NCI-H510A treated with DMSO at 0.1 percent for 48 hours (cell line): ENCODE data around the gene ABCA4.
"Not testable (repeated sequence)": the region's sequence is repeated elsewhere in the genome, so short reads cannot be mapped to it uniquely, and the experiment has no call there.

ENCODE experiments used
- DNase-seq: peaks from one replicate; lab custom pipeline; 2025; lab: John Stamatoyannopoulos, UW

The ABCA4 gene

DNA sequence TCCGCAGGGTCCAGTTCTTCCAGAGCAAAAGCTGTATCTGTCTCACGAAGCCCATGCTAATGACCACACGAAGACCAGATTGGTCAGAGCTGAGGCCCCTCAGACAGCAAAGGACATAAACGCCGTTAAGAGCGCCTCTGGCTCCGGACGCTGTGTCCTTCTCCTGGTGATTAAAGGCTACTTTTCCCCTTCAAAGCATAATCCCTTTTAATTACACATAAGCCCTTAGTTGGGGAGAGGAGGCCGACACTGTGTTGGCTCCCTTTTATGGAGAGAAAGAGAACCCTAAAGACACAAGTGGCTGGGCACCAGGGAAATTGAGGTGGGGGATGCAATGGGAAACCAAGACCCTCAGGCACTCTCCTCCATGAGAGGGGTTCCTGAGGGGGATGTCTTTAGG is at the start of gene ABCA4:
Gene ABCA4 (minus strand): TSS at position 158 of the 400 bp plus-strand sequence. CDS start 103 bp downstream, at position 55.
- no peak for DNase-seq

DNA sequence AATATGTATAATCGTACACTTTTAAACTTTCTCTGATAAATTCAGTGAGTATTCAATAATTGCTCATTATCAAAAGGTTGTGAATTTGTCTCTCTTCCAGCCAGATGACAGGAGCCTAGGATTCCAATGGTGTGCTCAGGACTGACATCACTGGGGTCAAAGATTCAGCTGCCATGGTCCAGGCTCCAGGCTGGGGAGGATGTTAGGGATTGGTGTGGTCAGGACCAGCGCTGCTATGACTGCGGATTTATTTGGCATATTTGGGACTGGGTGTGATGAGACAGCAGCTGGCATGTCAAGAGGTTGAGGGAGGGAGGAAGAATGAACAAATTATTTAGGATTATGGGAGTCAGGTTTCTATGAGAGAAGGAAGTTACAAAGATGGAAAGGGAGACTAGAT is 48.2 kb upstream of the ABCA4 start:
- no peak for DNase-seq

DNA sequence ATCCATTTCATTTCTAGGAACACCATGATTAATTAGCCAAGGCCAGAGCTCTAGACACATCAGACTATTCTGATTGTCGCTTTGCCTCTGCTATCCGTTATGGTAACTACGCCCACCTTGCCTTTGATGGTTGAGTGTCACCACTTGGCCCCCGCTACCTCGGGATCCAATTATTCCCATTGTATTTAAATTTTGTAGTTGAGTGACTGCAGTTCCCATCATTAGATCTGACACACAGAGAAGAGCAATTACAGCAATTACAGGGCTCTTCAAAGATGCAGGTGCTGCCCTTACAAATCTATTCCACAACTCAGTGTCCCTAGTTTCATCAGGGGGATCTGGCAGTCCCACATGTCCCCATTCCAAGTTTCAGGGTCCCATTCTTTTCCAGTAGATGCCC is 44.9 kb upstream of the ABCA4 start:
- no peak for DNase-seq

DNA sequence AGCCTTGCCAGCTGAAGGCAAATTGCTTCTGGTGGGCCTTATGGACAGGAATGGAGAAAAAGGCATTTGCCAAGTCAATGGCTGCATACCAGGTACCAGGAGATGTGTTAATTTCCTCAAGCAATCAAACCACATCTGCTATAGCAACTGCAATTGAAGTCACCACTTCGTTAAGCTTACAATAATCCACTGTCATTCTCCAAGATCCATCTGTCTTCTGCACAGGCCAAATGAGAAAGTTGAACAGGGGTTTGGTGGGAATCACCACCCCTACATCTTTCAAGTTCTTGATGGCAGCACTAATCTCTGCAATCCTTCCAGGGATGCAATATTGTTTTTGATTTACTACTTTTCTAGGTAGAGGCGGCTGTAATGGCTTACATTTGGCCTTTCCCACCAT is 43.9 kb upstream of the ABCA4 start:
- DNase-seq = not testable (repeated sequence)

DNA sequence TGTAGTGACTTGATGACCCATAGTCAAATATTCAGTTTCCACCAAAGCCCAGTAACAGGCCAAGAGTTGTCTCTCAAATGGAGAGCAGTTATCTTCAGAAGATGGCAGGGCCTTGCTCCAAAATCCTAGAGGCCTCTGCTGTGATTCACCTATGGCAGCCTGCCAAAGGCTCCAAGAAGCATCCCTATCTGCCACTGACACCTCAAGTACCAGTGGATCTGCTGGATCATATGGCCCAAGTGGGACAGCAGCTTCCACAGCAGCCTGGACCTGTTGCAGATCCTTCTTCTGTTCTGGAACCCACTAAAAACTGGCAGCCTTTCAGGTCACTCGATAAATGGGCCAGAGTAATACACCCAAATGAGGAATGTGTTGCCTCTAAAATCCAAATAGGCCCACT is 43.2 kb upstream of the ABCA4 start:
- not testable (repeated sequence) for DNase-seq

DNA sequence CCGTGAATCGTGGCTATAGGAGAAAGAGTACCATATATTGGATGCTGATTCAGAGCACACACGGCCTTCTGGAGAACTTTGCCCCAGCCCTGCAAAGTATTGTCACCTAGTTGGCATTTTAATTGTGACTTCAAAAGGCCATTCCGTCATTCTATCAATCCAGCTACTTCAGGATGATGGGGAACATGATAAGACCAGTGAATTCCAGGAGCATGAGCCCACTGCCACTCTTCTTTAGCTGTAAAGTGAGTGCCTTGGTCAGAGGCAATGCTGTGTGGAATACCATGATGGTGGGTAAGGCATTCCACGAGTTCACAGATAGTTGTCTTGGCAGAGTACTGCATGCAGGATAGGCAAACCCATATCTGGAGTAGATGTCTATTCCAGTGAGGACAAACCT is 42.3 kb upstream of the ABCA4 start:
- DNase-seq = not testable (repeated sequence)

DNA sequence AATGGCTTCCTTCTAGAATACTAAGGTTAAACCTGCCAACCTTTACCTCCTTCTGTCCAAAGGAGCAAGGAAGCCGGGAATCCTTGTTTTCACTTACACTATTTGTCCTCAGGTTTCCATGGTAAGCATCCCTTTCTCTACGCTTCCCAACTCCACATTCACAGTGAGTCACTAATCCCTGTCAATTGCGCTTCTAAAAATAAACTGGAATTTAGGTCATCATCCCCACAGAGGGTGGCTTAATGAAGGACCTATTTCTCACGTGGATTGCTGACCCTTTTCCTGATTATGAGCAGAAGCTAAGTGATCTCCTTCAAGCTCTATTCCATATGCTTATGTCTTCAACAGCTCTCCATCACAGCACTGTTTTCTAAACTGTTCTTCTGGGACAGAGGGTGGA is 39.9 kb upstream of the ABCA4 start:
- no peak for DNase-seq

DNA sequence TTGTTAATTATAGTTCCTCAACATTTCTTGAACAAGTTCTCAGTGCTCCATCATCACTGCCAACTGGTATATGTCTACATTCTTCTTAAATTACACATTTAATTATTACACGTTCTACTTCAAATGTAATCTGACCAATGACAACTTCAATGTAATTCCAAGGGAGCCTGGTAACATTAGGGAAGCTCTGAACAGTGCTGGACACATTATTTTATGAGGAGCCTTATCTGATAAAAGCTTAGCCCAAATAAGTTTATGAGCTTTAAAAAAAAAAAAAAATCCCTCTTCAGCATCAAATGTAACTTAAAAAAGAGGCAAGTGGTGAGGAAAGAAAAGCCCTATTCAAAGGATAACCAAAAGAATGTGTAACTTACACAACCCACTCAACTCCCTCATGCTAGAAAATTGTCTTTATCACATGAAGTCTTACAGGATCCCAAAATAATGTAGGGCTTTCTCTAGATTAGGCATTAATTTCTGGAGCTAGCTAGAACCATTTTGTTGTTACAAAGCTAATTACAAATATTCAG is 35.2 kb upstream of the ABCA4 start:
- DNase-seq = no peak

DNA sequence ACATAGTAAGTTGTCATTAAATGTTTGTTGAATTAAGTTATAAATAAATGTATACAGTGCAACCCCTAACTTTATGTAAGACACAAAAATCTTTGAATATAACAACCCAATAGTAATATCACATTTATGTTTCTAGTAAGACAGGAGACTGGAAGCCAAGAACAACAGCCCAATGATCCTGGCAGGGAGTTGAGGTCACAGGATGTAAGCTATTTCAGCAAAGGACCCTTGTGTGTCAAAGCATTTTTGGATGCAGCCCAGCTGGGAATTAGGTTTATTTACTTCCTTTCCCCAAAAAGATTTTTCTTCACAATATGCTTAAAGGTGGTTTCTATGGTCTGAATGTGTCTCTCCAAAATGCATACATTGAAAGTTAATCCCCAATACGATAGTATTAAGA is 34.0 kb upstream of the ABCA4 start:
- DNase-seq = no peak

DNA sequence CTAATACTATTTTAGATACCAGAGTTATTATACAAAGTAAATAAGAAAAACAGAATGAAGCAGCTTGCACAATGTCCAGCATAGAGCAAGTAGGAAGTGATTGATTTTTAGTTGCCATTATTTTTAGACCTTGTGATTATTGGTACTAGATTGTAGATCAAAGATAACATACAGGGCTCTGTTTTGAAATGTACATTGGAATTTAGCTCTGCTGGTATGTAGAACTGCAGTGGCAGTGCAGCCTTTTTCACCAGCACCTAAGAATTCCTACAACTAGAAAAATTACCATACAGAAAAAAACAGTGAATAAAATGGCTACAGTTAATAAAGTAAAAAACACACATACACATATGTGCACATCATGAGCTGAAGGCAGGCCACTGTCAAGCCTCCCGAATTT is 32.2 kb upstream of the ABCA4 start:
- DNase-seq = no peak

DNA sequence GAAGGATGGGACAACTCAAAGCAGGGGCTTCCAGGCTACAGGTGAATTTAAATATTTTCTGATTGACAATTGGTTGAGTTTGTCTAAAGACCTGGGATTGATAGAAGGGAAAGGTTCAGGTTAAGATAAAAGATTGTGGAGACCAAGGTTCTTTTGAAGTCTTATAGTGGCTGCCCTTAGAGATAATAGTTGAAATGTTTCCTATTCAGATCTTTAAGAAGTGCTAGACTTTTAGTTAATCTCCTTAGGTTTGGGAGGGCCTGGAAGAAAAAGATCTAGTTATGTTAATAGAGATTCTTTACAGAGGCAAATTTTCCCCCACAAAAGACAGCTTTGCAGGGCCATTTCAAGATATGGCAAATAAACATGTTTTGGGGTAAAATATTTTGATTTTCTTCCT is 28.2 kb upstream of the ABCA4 start:
- DNase-seq = not testable (repeated sequence)

DNA sequence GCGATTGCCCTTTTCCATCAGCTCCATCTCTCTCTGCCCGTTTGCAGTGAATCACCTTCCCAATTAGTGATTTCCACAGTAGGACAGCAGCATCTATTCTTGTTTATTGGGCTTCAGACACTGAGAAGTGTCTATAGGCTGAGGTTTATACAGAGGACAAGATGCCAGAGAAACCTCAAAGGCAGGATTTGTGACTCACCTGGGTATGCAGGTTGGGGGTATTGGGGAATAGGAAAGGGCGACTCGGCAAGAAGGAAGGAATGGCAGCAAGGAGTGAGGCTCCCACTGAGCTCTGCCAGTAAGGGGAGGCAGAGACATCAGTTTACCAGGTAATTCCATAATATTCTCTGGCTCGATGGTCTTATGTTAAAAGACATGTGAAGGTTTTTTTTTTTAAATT is 25.3 kb upstream of the ABCA4 start:
- DNase-seq = no peak

DNA sequence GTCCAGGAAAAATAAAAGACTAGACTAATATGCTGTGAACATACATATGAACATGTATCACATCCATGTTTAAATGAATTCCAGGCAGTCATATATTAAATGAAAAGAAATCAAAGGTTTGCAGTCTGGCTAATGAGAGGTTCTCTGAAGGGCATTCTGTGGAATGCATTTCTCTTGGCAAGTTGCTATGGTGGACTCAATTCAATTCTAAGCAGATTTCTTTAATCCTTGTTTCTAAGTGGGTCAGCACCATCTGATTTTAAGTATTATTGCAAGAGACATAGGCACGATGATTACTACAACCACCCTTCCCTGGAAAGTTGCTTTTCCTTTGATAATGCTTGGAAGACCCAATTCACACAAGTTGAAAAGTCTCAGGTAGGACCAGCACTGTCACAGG is 23.9 kb upstream of the ABCA4 start:
- DNase-seq = no peak

DNA sequence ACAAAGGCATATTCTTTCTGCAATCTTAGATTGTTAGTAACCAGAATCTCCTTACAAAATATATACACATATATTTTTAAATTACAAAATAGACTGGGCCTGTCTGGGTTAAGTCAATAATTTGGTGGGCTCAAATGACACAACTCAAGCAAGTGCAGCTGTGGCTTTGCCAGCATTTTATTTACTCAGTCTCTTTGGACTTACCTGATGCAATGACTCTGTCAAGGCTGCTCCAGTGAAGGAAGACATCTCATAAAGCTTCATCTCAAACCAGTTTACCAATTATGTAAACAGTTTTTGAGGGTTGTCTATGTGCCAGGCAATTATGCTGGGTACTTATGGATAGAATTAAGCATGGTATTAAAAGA is 22.8 kb upstream of the ABCA4 start:
- DNase-seq = peak; percentile 92

DNA sequence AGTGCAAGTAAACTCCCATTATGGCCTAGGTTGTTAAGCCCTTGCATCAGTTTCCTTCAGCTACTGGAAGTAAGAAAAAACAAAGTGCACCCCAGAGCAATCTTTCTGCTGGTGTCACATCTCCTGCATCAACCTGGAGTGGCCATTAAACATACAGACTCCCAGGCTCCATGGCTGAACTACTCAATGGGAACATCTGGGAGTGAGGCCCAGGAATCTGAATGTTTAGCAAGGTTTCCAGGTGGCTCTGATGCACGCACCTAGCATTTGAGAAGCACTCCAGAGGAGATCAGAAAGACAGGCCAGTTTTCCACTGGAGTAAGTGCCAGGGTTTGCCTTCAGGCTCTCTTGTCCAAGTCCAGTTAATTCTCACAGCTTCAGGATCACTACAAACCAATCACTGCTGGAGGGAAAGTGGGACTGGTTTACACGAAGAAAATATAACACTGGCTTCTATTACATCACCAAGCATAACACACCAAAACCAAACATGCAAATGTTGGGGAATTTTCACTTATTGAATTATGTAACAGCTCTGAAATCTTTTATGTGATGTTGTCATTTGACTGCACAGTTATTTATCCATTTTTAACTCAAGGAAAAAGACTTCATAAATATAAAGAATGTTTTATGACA is 22.3 kb upstream of the ABCA4 start:
- peak; percentile 20 for DNase-seq

DNA sequence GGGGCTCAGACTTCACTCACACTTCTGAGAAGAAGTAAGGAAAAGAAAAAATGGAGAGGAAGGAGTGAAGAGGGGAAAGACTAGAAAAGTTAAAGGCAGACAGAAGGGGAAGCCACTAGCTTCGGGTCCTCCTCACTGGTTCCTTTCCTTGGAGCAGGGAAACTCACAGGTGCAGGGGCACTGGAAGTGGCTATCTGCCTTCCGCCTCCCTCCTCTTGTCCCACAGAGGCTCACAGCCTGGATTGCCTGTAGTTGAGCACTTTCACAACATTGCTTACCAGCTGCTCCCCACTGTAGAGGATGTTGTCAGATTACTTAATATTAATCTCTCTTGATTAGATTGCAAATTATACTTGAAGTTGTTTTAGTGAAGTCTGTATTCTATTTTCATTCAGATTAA is 21.6 kb upstream of the ABCA4 start:
- no peak for DNase-seq

DNA sequence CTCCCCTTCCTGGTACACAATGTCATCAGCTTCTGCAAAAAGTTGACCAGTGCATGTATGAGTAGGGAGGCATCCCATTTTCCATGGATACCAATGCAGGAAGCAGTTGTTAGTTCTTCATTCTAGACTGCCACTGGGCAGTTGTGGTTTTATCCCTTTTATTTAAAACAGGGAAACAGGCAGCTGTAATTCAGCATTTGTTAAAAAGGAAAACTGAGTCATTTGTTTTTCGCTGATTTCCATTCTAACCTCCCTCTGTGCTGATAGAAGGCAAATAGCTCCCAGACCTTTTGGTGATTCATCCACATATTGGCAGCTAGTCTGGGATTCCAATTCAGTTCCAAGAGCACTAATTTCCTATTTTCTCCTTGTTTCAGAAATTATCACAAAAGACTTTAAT is 21.1 kb upstream of the ABCA4 start:
- no peak for DNase-seq

DNA sequence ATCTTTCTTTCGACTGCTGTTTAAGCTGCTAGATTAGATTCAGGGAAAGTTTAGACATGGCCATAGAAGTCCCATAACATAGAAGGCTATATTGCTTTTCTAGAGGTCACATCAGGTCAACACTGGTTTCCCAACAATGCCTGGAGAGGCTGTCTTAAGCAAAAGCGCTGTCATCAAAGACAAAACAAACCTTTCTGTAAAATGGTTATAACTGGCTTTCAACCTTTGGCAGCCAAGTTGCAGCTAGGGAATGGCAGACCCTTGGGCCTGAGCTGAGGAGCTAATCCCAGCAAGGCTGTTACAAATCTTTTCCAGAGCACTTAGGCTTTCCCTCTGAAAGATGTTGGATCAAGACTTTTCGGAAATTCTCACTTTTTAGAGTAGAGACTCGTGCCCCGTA is 11.2 kb upstream of the ABCA4 start:
- DNase-seq = no peak

DNA sequence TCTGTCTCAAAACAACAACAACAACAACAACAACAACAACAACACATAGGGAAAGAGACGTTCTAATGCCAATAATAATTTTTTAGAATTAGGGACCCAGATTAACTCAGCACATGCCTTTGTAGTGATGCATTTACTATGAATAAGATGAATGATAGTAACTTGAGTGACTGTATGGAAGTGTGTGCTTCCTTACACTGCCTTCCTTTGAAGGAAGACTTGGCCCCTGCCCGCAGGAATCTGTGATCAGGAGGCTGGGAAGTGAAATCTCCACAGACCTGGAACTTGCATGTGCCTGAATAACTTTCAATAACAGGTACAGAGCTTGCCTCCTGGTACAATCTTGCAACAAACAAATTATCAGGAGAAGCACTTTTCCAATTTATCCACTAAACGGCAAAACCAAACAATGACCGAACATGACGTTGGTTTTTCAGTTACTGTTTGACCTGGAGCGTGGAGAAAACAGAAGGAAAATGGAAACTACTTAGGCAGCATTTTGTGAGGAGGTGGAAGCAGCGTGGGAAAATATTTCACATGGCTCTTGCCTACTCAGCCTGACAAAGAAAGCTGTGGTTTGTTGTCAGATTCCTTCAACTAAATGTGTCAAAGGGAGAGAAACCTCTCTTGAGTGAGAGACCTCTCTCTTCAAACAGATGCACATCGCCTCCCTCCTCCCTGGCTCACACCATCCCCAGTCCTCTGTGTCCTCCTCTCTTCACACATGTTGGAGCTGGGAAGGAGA is 10.1 kb upstream of the ABCA4 start:
- no peak for DNase-seq

DNA sequence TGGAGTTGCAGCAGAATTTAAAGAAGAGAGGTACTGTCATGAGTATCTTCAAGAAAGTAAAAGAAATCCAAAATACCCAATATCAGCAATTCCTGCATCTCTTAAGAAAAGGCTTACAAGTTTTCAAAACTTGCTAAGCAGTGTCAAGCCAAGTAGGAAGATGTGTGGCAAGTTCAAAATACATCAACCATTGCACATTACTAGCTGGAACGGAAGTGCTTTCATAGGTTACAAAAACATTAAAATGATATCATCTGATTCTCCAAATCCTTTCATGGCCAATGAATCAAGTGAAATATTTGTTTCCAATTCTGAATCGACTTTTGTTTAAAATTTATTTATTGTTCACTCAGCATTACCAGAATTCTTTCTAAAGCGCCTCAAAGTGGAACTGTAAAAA is 5.7 kb upstream of the ABCA4 start:
- DNase-seq = no peak

DNA sequence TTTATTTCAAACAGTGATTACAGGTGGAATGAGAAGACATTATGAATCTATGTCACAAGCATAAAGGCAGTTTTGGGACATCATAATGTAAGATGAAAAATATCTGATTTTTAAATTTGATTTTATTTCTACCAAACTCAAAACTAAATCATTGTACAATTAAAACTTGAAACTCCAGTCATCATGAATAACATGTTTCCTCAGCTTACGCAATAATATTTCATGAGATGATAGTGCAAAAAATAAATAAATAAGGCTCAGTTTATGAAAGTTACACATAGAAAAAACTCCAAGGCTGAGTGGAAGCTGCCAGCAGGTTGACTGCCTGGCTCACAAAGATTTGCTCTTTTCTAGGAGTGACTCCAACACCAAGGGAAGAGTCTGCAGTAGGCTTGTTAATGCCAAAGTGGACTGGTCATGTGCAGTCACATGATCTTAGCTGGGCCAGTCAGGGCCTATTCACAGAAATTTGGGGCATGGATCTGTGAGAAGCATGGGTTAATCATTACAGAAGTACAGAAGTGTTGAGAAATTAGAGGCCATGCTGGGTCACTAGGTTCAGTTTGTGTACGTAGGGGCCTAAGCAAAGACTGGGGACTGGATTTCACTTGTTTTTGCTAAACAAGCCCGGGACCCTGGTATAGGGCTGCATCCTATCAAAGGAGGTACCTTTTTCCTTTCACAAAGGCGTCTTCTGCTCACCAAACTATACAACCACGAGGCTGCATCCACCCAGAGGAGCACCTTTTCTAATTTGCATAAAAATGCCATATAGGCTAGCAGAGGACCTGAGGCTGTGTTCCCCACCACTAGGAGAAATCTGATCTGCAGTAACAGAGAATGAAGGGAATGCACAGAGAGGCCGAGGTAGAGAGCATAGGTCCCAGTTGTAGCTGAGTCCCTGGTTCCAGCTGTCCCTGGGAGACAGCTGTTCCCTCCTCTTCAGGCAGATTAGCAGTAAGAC is 4.9 kb upstream of the ABCA4 start:
- DNase-seq = peak; percentile 44

DNA sequence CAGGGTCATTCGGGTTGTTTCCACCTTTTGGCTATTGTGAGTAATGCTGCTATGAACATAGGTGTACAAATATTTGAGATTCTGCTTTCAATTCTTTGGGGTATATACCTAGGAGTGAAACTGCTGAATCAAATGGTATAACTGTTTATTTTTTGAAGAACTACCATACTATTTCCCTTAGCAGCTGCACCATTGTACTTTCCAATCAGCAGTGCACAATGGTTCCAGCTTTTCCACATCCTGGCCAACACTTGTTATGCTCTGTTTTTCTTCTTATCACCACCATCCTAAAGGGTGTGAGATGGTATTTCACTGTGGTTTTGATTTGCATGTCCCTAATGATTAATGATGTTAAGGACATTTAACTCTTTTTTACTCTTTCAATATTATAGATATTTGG is 3.6 kb upstream of the ABCA4 start:
- DNase-seq = no peak
